ENCODE results near the gene GP1BB. TPM values are rescaled to one million over a fixed set of nuclear protein-coding genes. Genes with fewer than 3 reads are reported as not detected.
A peak's percentile ranks its signal among the peaks of the same experiment; 100 is the strongest.

The GP1BB gene
- total and polyA plus RNA-seq, 8 donors: 3.3 to 11.1 (median 5.4) TPM; not detected in 1

DNA sequence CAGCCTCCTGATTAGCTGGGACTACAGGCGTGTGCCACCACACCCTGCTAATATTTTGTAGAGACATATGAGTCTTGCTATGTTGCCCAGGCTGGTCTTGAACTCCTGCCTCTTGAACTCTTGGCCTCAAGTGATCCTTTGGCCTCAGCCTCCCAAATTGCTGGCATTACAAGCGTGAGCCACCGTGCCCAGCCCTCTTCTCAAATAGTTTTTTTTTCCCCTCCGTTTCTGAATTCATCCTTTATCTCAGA is 49.0 kb downstream of the GP1BB start:
- Histone ChIP-seq H3K36me3 (no peaks in the 10 kb centered on the region), H3K27ac (no peak overlapping the region), H3K9me3 (no peaks in the 10 kb centered on the region), H3K4me1 (peaks cover 8 to 13% of the 10 kb centered on the region in 2 donors), H3K4me3 (no peak overlapping the region), H3K27me3 (peaks cover 28 to 96% of the 10 kb centered on the region in 2 donors)
- intact Hi-C loops (cut with DNase I): no loop called here
- DNase-seq (no peak), ATAC-seq (no peak)
- TF ChIP-seq, protein P1, sequence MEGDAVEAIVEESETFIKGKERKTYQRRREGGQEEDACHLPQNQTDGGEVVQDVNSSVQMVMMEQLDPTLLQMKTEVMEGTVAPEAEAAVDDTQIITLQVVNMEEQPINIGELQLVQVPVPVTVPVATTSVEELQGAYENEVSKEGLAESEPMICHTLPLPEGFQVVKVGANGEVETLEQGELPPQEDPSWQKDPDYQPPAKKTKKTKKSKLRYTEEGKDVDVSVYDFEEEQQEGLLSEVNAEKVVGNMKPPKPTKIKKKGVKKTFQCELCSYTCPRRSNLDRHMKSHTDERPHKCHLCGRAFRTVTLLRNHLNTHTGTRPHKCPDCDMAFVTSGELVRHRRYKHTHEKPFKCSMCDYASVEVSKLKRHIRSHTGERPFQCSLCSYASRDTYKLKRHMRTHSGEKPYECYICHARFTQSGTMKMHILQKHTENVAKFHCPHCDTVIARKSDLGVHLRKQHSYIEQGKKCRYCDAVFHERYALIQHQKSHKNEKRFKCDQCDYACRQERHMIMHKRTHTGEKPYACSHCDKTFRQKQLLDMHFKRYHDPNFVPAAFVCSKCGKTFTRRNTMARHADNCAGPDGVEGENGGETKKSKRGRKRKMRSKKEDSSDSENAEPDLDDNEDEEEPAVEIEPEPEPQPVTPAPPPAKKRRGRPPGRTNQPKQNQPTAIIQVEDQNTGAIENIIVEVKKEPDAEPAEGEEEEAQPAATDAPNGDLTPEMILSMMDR (IDR thresholded peaks at IDR 0.05): no peak

DNA sequence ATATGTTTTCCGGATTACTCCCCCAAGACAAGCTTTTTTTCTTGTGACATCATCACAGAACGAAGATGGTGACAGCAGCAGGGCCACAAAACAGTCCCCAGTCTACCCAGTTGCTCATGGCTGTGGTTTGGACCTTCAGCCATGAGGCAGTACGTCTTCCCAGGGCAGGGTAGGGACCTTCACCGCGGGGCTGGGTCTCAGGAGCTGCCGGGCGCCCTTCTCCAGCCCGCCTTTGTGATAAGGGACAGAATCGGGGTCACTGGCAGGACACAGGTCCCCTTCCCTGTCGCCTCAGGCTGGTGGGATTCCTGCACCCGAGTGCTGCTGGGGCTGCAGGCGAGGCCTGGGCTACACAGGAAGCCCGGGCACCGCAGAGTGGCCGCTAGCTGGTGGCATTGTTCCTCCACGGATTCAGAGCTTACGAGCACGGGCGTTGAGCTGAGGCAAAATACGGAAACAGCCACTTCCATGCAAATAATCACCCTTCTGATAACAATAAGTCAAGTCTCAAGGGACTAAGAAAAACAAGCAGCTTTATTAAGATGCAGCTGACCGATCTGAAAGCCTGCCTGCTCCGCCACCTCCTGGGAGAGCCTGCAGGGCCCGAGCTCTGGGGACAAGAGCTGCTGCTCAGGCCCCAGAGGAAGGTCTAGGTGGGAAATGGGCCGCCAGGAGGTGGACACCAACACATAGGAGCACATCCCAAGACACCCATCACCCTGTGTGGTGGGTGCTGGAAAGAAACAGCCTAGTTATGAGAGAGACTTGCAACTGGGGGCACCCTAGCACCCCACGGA is 49.5 kb downstream of the GP1BB start:
- Histone ChIP-seq H3K9me3 (no peaks in the 10 kb centered on the region), H3K36me3 (no peaks in the 10 kb centered on the region), H3K27ac (no peak overlapping the region), H3K4me1 (peaks cover 4 to 8% of the 10 kb centered on the region in 2 donors), H3K27me3 (peaks cover 22 to 95% of the 10 kb centered on the region in 2 donors), H3K4me3 (no peak overlapping the region)
- peak in 1 of 4 donors; percentile 65 for DNase-seq
- TF ChIP-seq, protein P1 (IDR thresholded peaks at IDR 0.05): no peak
- intact Hi-C loops (cut with DNase I): no loop called here
- no peak for ATAC-seq

- Histone ChIP-seq H3K9me3 (no peaks in the 10 kb centered on the region), H3K27me3 (peaks cover 16 to 95% of the 10 kb centered on the region in 2 donors), H3K36me3 (no peaks in the 10 kb centered on the region), H3K27ac (no peak overlapping the region), H3K4me3 (no peak overlapping the region), H3K4me1 (peaks cover 0 to under 1% of the 10 kb centered on the region in 2 donors)
- DNase-seq: peak in 1 of 4 donors; percentile 48
- no peak for ATAC-seq
- TF ChIP-seq, protein P1 (IDR thresholded peaks at IDR 0.05): no peak
- intact Hi-C loops (cut with DNase I): no loop called here
Measured at GRCh38 chr22:19773470-19774040, 50.2 kb downstream of the GP1BB start.

Other genes with a start within 250 kb of the GP1BB start
- 10 to 100 TPM; 41.7 to 72.9 TPM for gene UFD1, start 244.3 kb upstream of the GP1BB start, total RNA-seq
- gene UFD1, start 244.3 kb upstream of the GP1BB start, polyA plus RNA-seq (ENCODE audit: insufficient read length in 6 of 6): 10 to 100 TPM; 59.0 to 69.4 (median 62.6) TPM
- 10 to 100 TPM in 1 of 2 donors, 1 to 10 TPM in 1; 6.5 to 11.8 TPM for gene CDC45, start 243.6 kb upstream of the GP1BB start, total RNA-seq
- gene CDC45, start 243.6 kb upstream of the GP1BB start, polyA plus RNA-seq (ENCODE audit: insufficient read length in 6 of 6): 10 to 100 TPM; 13.1 to 23.2 (median 17.3) TPM
- 10 to 100 TPM; 86.9 to 89.7 TPM for gene CLDN5, start 199.1 kb upstream of the GP1BB start, total RNA-seq
- gene CLDN5, start 199.1 kb upstream of the GP1BB start, polyA plus RNA-seq (ENCODE audit: insufficient read length in 6 of 6): 10 to 100 TPM; 56.4 to 90.7 (median 60.8) TPM
- 10 to 100 TPM; 14.6 to 20.3 TPM for gene SEPTIN5, start 9.0 kb upstream of the GP1BB start, total RNA-seq
- 10 to 100 TPM; 56.6 to 80.0 (median 65.0) TPM for gene SEPTIN5, start 9.0 kb upstream of the GP1BB start, polyA plus RNA-seq (ENCODE audit: insufficient read length in 6 of 6)
- 10 to 100 TPM in 1 of 2 donors, 1 to 10 TPM in 1; 4.4 to 11.2 TPM for gene TBX1, start 37.2 kb downstream of the GP1BB start, total RNA-seq
- 10 to 100 TPM in 3 of 6 donors, 1 to 10 TPM in 3; 6.9 to 12.2 (median 10.4) TPM for gene TBX1, start 37.2 kb downstream of the GP1BB start, polyA plus RNA-seq (ENCODE audit: insufficient read length in 6 of 6)
- gene GNB1L, start 131.3 kb downstream of the GP1BB start, total RNA-seq: 1 to 10 TPM; 6.7 to 7.9 TPM
- gene GNB1L, start 131.3 kb downstream of the GP1BB start, polyA plus RNA-seq (ENCODE audit: insufficient read length in 6 of 6): 1 to 10 TPM; 4.3 to 7.2 (median 5.2) TPM
- gene RTL10, start 131.3 kb downstream of the GP1BB start, total RNA-seq: 10 to 100 TPM; 21.4 to 28.0 TPM
- gene RTL10, start 131.3 kb downstream of the GP1BB start, polyA plus RNA-seq (ENCODE audit: insufficient read length in 6 of 6): 10 to 100 TPM; 18.4 to 34.7 (median 29.5) TPM
- gene COMT, start 218.2 kb downstream of the GP1BB start, total RNA-seq: 100 to 1,000 TPM; 191 to 249 TPM
- 100 to 1,000 TPM in 3 of 6 donors, 10 to 100 TPM in 3; 90.1 to 121 (median 97.2) TPM for gene COMT, start 218.2 kb downstream of the GP1BB start, polyA plus RNA-seq (ENCODE audit: insufficient read length in 6 of 6)
- 10 to 100 TPM; 36.5 to 42.8 TPM for gene TXNRD2, start 218.3 kb downstream of the GP1BB start, total RNA-seq
- gene TXNRD2, start 218.3 kb downstream of the GP1BB start, polyA plus RNA-seq (ENCODE audit: insufficient read length in 6 of 6): 10 to 100 TPM; 17.6 to 24.2 (median 20.7) TPM